NT2/D1 (cell line): ENCODE results near the gene MNAT1.

Experiments
- SUZ12 ChIP-seq: IDR thresholded peaks from 2 replicates; pipeline ENCODE4 v1.6.1; 2011; ENCODE audit not compliant: insufficient read length, insufficient read depth; ENCODE audit errors: extremely low read depth
- YY1 ChIP-seq: IDR thresholded peaks from 2 replicates; pipeline ENCODE4 v1.6.1; 2011; ENCODE audit not compliant: insufficient read length, insufficient read depth
- ZNF274 ChIP-seq: IDR thresholded peaks from 2 replicates; pipeline ENCODE4 v1.6.1; 2011; ENCODE audit warnings: mild to moderate bottlenecking, low read depth, low read length

GRCh38 chr14:60790850-60791249, 56.3 kb downstream of the MNAT1 start:
- no peak for TF ChIP-seq YY1
- TF ChIP-seq SUZ12: no peak
- TF ChIP-seq ZNF274: no peak
